Measurements from ENCODE around the gene KIF22. TPM values are rescaled to one million over a fixed set of nuclear protein-coding genes. Genes with fewer than 3 reads are reported as not detected.
A peak's percentile ranks its signal among the peaks of the same experiment; 100 is the strongest.
"Not testable (repeated sequence)": the region's sequence is repeated elsewhere in the genome, so short reads cannot be mapped to it uniquely, and the experiment has no call there.

Gene KIF22
- total RNA-seq, 1 experiment from 2014 or later = 171 TPM

- in situ Hi-C loops (cut with HindIII; ENCODE audit: low sequenced_read_pairs) = no loop called here
Measured at GRCh38 chr16:29825145-29826044, 34.8 kb downstream of the KIF22 start.

GRCh38 chr16:29826342-29826695 is 35.8 kb downstream of the KIF22 start:
- in situ Hi-C loops (cut with HindIII; ENCODE audit: low sequenced_read_pairs) = no loop called here
- no peak for DNase-seq (ENCODE audit: low spot score)

More at GRCh38 chr16:29825145-29826044, 34.8 kb downstream of the KIF22 start:
- DNase-seq (ENCODE audit: low spot score) = peak; percentile 99

GRCh38 chr16:29830774-29831173 is 40.2 kb downstream of the KIF22 start:
- in situ Hi-C loops (cut with HindIII; ENCODE audit: low sequenced_read_pairs) = no loop called here

GRCh38 chr16:29831490-29831889 is 40.9 kb downstream of the KIF22 start:
- DNase-seq (ENCODE audit: low spot score) = peak; percentile 85
- in situ Hi-C loops (cut with HindIII; ENCODE audit: low sequenced_read_pairs) = no loop called here

More at GRCh38 chr16:29830774-29831173, 40.2 kb downstream of the KIF22 start:
- DNase-seq (ENCODE audit: low spot score) = no peak

DNA sequence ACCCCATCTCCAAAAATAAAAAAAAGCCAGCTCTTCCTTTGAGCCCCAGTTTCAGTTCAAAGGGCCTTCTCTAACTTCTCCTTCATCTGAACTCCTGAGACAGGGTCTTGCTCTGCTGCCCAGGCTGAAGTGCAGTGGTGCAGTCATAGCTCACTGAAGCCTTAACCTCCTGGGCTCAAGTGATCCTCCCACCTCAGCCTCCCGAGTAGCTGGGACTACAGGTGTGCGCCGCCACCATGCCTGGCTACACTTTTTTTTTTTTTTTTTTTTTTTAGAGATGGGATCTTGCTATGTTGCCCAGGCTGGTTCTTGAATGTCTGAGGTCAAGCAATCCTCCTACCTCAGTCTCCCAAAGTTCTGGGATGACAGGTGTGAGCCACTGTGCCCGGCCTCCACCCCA is 42.7 kb downstream of the KIF22 start:
- DNase-seq (ENCODE audit: low spot score); in situ Hi-C loops (cut with HindIII; ENCODE audit: low sequenced_read_pairs): not testable (repeated sequence)

GRCh38 chr16:29834079-29834478 is 43.5 kb downstream of the KIF22 start:
- in situ Hi-C loops (cut with HindIII; ENCODE audit: low sequenced_read_pairs) = no loop called here

GRCh38 chr16:29835926-29836325 is 45.4 kb downstream of the KIF22 start:
- in situ Hi-C loops (cut with HindIII; ENCODE audit: low sequenced_read_pairs) = no loop called here
- no peak for DNase-seq (ENCODE audit: low spot score)

More at GRCh38 chr16:29834079-29834478, 43.5 kb downstream of the KIF22 start:
- DNase-seq (ENCODE audit: low spot score) = no peak

GRCh38 chr16:29836623-29837022 is 46.1 kb downstream of the KIF22 start:
- no peak for DNase-seq (ENCODE audit: low spot score)
- in situ Hi-C loops (cut with HindIII; ENCODE audit: low sequenced_read_pairs) = no loop called here

GRCh38 chr16:29837841-29838240 is 47.3 kb downstream of the KIF22 start:
- in situ Hi-C loops (cut with HindIII; ENCODE audit: low sequenced_read_pairs) = no loop called here
- DNase-seq (ENCODE audit: low spot score) = no peak

GRCh38 chr16:29839822-29840221 is 49.3 kb downstream of the KIF22 start:
- in situ Hi-C loops (cut with HindIII; ENCODE audit: low sequenced_read_pairs) = no loop called here
- DNase-seq (ENCODE audit: low spot score) = peak; percentile 56

GRCh38 chr16:29840240-29840639 is 49.7 kb downstream of the KIF22 start:
- peak; percentile 54 for DNase-seq (ENCODE audit: low spot score)
- in situ Hi-C loops (cut with HindIII; ENCODE audit: low sequenced_read_pairs) = no loop called here

GRCh38 chr16:29841631-29842030 is 51.1 kb downstream of the KIF22 start:
- in situ Hi-C loops (cut with HindIII; ENCODE audit: low sequenced_read_pairs) = no loop called here
- no peak for DNase-seq (ENCODE audit: low spot score)

DNA sequence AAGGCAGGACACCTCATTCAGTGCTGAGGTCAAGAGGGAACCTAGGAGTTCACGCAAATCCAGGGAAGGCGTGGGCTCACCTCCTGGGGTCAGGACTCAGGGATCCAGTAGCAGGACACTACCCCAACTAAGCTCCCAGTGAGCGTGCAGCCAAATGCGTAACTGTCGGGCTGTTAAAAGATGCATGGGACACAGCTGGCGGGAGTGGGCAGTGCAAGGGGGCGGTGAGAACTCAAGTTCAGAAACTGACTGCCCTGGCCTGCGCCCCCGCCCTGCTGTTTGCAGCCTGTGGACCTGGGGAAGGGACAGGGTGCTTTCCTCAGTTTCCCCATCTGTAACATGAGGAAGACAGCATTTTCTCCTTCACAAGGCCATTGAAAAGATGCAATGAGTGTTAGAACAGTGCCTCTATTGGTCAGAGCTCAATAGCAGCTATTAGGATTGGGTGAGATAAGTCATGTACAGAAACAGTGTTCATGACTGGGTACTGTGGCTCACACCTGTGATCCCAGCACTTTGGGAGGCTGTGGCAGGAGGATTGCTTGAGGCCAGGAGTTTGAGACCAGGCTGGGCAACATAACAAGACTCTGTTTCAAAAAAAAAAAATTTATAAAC is 52.3 kb downstream of the KIF22 start:
- no peak for DNase-seq (ENCODE audit: low spot score)
- in situ Hi-C loops (cut with HindIII; ENCODE audit: low sequenced_read_pairs) = no loop called here

- DNase-seq (ENCODE audit: low spot score) = no peak
- in situ Hi-C loops (cut with HindIII; ENCODE audit: low sequenced_read_pairs) = no loop called here
Measured at GRCh38 chr16:29843931-29844330, 53.4 kb downstream of the KIF22 start.

DNA sequence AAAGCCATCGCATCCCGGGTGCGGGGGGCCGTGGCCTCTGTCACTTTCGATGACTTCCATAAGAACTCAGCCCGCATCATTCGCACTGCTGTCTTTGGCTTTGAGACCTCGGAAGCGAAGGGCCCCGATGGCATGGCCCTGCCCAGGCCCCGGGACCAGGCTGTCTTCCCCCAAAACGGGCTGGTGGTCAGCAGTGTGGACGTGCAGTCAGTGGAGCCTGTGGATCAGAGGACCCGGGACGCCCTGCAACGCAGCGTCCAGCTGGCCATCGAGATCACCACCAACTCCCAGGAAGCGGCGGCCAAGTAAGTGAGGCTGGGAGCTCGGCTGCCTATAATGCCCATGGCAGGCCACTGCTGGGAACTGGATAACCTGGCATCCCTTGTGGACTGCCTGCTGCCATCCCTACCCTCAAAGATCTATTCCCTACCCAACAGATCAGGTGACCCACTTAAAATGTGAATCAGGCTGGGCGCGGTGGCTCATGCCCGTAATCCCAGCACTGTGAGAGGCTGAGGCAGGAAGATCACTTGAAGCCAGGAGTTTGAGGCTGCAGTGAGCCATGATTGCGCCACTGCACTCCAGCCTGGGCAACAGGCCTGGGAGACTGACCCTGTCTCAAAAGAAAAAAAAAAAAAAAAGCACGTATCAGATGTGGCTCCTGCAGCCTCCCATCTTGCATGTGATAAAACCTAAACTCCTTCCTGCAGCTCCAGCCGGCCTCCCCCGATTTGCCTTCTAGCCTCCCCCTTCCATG is 54.2 kb downstream of the KIF22 start:
- in situ Hi-C loops (cut with HindIII; ENCODE audit: low sequenced_read_pairs) = no loop called here
- peak; percentile 62 for DNase-seq (ENCODE audit: low spot score)

DNA sequence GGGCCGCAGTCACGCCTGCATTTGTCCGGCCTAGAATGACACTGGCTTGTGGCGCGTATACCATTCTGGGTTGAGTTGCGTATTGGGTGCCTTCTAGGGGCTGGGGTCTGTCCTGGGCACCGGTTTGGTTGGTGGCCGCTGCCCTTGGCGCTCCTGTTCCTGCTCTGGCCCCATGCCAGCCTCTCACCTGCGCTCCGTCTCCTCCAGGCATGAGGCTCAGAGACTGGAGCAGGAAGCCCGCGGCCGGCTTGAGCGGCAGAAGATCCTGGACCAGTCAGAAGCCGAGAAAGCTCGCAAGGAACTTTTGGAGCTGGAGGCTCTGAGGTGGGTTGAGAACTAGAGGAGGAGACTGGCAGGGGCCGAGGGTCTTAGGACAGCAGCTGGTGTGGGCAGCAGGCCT is 55.1 kb downstream of the KIF22 start:
- in situ Hi-C loops (cut with HindIII; ENCODE audit: low sequenced_read_pairs) = no loop called here
- DNase-seq (ENCODE audit: low spot score) = no peak

DNA sequence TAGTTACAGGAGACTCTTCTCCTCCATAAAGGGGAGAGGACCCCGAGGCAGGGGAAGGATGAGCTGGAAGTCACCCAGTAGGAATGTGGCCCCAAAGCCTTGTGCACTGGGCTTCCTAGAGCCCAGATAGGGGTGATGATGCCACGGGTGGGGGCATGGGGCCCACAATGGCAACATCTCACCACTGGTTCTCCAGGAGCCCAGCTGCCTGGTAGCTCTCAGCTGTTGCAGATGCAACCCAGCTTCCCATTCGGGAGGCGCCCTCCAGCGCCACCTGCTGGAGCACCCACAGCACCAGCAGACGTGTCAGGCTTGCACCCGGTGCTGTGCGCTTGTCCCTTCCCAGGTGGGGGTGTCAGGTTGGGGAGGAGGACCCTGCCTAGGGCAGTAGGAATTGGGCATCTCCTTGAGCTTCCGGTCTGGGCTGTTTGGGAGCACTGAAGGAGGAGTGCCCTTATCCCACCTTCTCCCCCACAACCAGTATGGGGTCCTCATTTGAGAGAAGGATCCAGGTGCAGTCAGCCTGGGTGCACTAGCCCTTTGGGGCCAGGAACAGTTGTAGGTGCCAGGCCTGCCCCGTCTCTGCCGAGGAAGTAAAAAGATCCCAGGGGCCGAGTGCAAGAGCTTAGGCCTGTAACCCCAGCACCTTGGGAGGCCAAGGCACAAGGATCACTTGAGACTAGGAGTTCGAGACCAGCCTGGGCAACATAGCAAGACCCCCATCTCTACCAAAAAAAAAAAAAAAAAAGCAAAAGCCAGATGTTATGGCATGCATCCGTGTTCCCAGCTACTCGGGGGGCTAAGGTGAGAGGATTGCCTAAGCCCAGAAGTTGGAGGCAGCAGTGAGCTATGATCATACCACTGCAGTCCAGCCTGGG is 58.1 kb downstream of the KIF22 start:
- DNase-seq (ENCODE audit: low spot score) = peak; percentile 47
- in situ Hi-C loops (cut with HindIII; ENCODE audit: low sequenced_read_pairs) = no loop called here

- DNase-seq (ENCODE audit: low spot score) = no peak
- in situ Hi-C loops (cut with HindIII; ENCODE audit: low sequenced_read_pairs) = no loop called here
Measured at GRCh38 chr16:29849505-29849904, 59.0 kb downstream of the KIF22 start.

DNA sequence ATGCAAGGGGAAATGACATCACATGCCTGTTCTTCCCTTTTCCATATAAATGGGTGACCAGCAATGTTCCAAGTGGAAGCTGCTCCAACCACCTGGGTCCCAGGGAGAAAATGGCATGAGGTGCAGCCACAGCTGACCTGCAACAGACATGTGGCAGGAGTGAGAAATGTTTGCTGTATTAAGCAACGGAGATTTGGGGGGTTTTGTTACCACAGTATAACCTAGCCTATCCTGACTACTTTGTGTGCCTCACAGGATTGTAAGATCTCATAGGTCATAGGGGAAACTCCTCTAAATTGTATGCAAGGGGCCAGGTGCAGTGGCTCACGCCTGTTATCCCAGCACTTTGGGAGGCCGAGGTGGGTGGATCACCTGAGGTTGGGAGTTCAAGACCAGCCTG is 60.4 kb downstream of the KIF22 start:
- in situ Hi-C loops (cut with HindIII; ENCODE audit: low sequenced_read_pairs) = no loop called here
- DNase-seq (ENCODE audit: low spot score) = no peak

All from G401 (cell line).